ENCODE measurements around the gene ENOX1. TPM values are rescaled to one million over a fixed set of nuclear protein-coding genes. Genes with fewer than 3 reads are reported as not detected.

The ENOX1 gene
- total RNA-seq, 1 experiment from 2014 or later, result 0.26 TPM

DNA sequence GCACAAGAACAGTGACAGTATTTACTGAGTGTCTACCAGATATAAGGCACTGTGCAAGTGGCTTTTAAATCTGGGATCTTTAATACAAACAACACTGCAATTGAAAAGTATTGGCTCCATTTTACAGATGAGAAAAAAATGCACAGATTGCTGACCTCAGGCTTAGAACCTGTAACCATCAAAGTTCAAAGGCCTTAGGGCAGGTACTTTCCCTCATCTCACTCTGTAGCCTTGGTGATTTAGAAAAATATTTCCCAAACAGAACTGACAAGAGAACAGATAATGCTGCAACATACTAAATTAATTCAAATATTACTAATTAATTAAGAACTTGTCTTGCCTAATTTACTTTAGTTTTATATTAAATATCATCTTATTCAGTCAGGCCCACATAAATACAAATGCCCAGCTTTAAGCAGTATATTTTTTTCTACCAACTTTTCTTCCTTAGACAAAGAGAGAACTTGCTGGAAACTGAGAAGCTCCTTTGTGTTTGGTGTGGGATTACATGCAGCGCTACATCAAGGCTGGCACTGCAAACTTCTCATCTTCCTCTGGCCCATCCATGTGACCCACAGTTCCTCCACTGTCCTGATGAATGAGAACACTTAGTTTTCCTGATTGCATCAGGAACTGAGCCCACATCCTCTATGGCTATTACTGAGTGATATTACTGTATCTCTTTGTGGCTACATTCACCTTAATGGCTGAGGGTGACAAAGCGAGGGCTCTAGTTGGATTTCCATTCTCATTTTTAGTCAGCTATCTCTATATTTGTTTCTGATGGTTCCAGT lies 302.1 kb downstream of the ENOX1 start:
- Mint-ChIP-seq H3K36me3 (no peaks in the 10 kb centered on the region), H3K27me3 (ENCODE audit: low read depth) (no peaks in the 10 kb centered on the region), H3K4me3 (no peak overlapping the region), H3K27ac (no peak overlapping the region), H3K4me1 (no peaks in the 10 kb centered on the region), H3K9me3 (no peaks in the 10 kb centered on the region)
- DNase-seq (ENCODE audit: low spot score) (no peak), ATAC-seq (no peak)
- TF ChIP-seq SOX15 (CRISPR knock-in tag; IDR thresholded peaks at IDR 0.05), result no peak
- TF ChIP-seq, protein P1, sequence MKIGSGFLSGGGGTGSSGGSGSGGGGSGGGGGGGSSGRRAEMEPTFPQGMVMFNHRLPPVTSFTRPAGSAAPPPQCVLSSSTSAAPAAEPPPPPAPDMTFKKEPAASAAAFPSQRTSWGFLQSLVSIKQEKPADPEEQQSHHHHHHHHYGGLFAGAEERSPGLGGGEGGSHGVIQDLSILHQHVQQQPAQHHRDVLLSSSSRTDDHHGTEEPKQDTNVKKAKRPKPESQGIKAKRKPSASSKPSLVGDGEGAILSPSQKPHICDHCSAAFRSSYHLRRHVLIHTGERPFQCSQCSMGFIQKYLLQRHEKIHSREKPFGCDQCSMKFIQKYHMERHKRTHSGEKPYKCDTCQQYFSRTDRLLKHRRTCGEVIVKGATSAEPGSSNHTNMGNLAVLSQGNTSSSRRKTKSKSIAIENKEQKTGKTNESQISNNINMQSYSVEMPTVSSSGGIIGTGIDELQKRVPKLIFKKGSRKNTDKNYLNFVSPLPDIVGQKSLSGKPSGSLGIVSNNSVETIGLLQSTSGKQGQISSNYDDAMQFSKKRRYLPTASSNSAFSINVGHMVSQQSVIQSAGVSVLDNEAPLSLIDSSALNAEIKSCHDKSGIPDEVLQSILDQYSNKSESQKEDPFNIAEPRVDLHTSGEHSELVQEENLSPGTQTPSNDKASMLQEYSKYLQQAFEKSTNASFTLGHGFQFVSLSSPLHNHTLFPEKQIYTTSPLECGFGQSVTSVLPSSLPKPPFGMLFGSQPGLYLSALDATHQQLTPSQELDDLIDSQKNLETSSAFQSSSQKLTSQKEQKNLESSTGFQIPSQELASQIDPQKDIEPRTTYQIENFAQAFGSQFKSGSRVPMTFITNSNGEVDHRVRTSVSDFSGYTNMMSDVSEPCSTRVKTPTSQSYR (CRISPR knock-in tag; IDR thresholded peaks at IDR 0.05), result no peak
- TF ChIP-seq ZNF263 (CRISPR knock-in tag; IDR thresholded peaks at IDR 0.05; ENCODE audit: low read depth), result no peak
- no peak for TF ChIP-seq NFATC4 (CRISPR knock-in tag; IDR thresholded peaks at IDR 0.05)
- TF ChIP-seq SMAD3 (CRISPR knock-in tag; IDR thresholded peaks at IDR 0.05; ENCODE audit: borderline replicate concordance), result no peak
- TF ChIP-seq NFYB (CRISPR knock-in tag; conservative IDR thresholded peaks at IDR 0.05; ENCODE audit: low read depth), result no peak
- TF ChIP-seq ZNF121 (CRISPR knock-in tag; IDR thresholded peaks at IDR 0.05), result no peak
- no peak for TF ChIP-seq JUN (CRISPR knock-in tag; IDR thresholded peaks at IDR 0.05)
- TF ChIP-seq TEAD1 (CRISPR knock-in tag; IDR thresholded peaks at IDR 0.05), result no peak
- TF ChIP-seq NR1H2 (CRISPR knock-in tag; IDR thresholded peaks at IDR 0.05), result no peak
- TF ChIP-seq, protein P2, sequence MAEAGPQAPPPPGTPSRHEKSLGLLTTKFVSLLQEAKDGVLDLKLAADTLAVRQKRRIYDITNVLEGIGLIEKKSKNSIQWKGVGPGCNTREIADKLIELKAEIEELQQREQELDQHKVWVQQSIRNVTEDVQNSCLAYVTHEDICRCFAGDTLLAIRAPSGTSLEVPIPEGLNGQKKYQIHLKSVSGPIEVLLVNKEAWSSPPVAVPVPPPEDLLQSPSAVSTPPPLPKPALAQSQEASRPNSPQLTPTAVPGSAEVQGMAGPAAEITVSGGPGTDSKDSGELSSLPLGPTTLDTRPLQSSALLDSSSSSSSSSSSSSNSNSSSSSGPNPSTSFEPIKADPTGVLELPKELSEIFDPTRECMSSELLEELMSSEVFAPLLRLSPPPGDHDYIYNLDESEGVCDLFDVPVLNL (CRISPR knock-in tag; IDR thresholded peaks at IDR 0.05; ENCODE audit: borderline replicate concordance, low read depth), result no peak
- CTCF ChIA-PET, result no interaction called here
- POLR2A ChIA-PET, result no interaction called here

DNA sequence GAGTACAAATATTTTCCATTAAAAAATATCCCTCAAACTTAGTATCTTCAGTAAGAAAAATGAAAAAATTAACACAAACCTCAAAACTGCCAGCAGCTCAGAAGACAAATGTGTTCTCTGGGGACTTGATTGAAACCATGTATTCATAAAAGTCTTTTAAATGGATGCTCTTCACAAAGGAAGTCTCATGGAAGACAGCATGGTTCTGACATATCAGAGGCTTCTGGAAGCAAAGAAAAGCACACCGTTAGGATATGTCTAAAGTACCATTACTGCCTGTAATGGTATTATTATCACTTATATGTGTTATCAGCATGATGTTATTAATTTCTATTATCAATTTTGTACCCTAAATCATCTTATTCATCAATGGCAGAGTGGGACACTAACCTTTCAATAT lies 302.8 kb downstream of the ENOX1 start:
- no peak for ATAC-seq
- TF ChIP-seq NFATC4 (CRISPR knock-in tag; IDR thresholded peaks at IDR 0.05) (no peak), SOX15 (CRISPR knock-in tag; IDR thresholded peaks at IDR 0.05) (no peak), CREB1 (CRISPR knock-in tag; IDR thresholded peaks at IDR 0.05) (no peak), GABPB1 (CRISPR knock-in tag; IDR thresholded peaks at IDR 0.05) (no peak), ELF4 (CRISPR knock-in tag; IDR thresholded peaks at IDR 0.05; ENCODE audit: low read depth) (no peak), FOXJ3 (CRISPR knock-in tag; IDR thresholded peaks at IDR 0.05; ENCODE audit: borderline replicate concordance) (no peak), GRHL2 (CRISPR knock-in tag; IDR thresholded peaks at IDR 0.05; ENCODE audit: insufficient replicate concordance, severe bottlenecking) (no peak)
- TF ChIP-seq, protein P3, sequence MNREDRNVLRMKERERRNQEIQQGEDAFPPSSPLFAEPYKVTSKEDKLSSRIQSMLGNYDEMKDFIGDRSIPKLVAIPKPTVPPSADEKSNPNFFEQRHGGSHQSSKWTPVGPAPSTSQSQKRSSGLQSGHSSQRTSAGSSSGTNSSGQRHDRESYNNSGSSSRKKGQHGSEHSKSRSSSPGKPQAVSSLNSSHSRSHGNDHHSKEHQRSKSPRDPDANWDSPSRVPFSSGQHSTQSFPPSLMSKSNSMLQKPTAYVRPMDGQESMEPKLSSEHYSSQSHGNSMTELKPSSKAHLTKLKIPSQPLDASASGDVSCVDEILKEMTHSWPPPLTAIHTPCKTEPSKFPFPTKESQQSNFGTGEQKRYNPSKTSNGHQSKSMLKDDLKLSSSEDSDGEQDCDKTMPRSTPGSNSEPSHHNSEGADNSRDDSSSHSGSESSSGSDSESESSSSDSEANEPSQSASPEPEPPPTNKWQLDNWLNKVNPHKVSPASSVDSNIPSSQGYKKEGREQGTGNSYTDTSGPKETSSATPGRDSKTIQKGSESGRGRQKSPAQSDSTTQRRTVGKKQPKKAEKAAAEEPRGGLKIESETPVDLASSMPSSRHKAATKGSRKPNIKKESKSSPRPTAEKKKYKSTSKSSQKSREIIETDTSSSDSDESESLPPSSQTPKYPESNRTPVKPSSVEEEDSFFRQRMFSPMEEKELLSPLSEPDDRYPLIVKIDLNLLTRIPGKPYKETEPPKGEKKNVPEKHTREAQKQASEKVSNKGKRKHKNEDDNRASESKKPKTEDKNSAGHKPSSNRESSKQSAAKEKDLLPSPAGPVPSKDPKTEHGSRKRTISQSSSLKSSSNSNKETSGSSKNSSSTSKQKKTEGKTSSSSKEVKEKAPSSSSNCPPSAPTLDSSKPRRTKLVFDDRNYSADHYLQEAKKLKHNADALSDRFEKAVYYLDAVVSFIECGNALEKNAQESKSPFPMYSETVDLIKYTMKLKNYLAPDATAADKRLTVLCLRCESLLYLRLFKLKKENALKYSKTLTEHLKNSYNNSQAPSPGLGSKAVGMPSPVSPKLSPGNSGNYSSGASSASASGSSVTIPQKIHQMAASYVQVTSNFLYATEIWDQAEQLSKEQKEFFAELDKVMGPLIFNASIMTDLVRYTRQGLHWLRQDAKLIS (CRISPR knock-in tag; IDR thresholded peaks at IDR 0.05; ENCODE audit: borderline replicate concordance), result no peak
- TF ChIP-seq, protein P4, sequence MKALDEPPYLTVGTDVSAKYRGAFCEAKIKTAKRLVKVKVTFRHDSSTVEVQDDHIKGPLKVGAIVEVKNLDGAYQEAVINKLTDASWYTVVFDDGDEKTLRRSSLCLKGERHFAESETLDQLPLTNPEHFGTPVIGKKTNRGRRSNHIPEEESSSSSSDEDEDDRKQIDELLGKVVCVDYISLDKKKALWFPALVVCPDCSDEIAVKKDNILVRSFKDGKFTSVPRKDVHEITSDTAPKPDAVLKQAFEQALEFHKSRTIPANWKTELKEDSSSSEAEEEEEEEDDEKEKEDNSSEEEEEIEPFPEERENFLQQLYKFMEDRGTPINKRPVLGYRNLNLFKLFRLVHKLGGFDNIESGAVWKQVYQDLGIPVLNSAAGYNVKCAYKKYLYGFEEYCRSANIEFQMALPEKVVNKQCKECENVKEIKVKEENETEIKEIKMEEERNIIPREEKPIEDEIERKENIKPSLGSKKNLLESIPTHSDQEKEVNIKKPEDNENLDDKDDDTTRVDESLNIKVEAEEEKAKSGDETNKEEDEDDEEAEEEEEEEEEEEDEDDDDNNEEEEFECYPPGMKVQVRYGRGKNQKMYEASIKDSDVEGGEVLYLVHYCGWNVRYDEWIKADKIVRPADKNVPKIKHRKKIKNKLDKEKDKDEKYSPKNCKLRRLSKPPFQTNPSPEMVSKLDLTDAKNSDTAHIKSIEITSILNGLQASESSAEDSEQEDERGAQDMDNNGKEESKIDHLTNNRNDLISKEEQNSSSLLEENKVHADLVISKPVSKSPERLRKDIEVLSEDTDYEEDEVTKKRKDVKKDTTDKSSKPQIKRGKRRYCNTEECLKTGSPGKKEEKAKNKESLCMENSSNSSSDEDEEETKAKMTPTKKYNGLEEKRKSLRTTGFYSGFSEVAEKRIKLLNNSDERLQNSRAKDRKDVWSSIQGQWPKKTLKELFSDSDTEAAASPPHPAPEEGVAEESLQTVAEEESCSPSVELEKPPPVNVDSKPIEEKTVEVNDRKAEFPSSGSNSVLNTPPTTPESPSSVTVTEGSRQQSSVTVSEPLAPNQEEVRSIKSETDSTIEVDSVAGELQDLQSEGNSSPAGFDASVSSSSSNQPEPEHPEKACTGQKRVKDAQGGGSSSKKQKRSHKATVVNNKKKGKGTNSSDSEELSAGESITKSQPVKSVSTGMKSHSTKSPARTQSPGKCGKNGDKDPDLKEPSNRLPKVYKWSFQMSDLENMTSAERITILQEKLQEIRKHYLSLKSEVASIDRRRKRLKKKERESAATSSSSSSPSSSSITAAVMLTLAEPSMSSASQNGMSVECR (CRISPR knock-in tag; IDR thresholded peaks at IDR 0.05; ENCODE audit: borderline replicate concordance), result no peak
- TF ChIP-seq, protein P5, sequence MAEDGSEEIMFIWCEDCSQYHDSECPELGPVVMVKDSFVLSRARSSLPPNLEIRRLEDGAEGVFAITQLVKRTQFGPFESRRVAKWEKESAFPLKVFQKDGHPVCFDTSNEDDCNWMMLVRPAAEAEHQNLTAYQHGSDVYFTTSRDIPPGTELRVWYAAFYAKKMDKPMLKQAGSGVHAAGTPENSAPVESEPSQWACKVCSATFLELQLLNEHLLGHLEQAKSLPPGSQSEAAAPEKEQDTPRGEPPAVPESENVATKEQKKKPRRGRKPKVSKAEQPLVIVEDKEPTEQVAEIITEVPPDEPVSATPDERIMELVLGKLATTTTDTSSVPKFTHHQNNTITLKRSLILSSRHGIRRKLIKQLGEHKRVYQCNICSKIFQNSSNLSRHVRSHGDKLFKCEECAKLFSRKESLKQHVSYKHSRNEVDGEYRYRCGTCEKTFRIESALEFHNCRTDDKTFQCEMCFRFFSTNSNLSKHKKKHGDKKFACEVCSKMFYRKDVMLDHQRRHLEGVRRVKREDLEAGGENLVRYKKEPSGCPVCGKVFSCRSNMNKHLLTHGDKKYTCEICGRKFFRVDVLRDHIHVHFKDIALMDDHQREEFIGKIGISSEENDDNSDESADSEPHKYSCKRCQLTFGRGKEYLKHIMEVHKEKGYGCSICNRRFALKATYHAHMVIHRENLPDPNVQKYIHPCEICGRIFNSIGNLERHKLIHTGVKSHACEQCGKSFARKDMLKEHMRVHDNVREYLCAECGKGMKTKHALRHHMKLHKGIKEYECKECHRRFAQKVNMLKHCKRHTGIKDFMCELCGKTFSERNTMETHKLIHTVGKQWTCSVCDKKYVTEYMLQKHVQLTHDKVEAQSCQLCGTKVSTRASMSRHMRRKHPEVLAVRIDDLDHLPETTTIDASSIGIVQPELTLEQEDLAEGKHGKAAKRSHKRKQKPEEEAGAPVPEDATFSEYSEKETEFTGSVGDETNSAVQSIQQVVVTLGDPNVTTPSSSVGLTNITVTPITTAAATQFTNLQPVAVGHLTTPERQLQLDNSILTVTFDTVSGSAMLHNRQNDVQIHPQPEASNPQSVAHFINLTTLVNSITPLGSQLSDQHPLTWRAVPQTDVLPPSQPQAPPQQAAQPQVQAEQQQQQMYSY (CRISPR knock-in tag; IDR thresholded peaks at IDR 0.05), result no peak

More for the DNA sequence above, 302.8 kb downstream of the ENOX1 start:
- no peaks in the 10 kb centered on the region for H3K9me3 Mint-ChIP-seq
- no peaks in the 10 kb centered on the region for H3K36me3 Mint-ChIP-seq
- no peak overlapping the region for H3K4me3 Mint-ChIP-seq
- H3K27me3 Mint-ChIP-seq (ENCODE audit: low read depth), result no peaks in the 10 kb centered on the region
- ChIA-PET CTCF (no interaction called here), POLR2A (no interaction called here)
- no peak for DNase-seq (ENCODE audit: low spot score)
- H3K4me1 Mint-ChIP-seq, result no peaks in the 10 kb centered on the region
- H3K27ac Mint-ChIP-seq, result no peak overlapping the region
